ENCODE results near the gene TNFAIP2.

TNFAIP2 gene

GRCh38 chr14:103094406-103095209 is 28.7 kb upstream of the TNFAIP2 start, which contains the start of gene EXOC3L4:
EXOC3L4 (plus strand) TSS chr14:103094725; CDS start chr14:103100220, 5,495 bp downstream.
- no peak for DNase-seq

GRCh38 chr14:103095210-103095778 is 28.0 kb upstream of the TNFAIP2 start:
- no peak for DNase-seq

GRCh38 chr14:103096387-103096786 is 26.9 kb upstream of the TNFAIP2 start:
- no peak for DNase-seq

- no peak for DNase-seq
Observed at GRCh38 chr14:103097244-103097993, 25.8 kb upstream of the TNFAIP2 start.

- no peak for DNase-seq
Observed at GRCh38 chr14:103097994-103098957, 25.0 kb upstream of the TNFAIP2 start.

GRCh38 chr14:103099081-103099732 is 24.1 kb upstream of the TNFAIP2 start:
- DNase-seq, result no peak

- no peak for DNase-seq
Observed at GRCh38 chr14:103099733-103100280, 23.5 kb upstream of the TNFAIP2 start.

- no peak for DNase-seq
Observed at GRCh38 chr14:103100281-103101121, 22.8 kb upstream of the TNFAIP2 start.

GRCh38 chr14:103101257-103101962 is 21.9 kb upstream of the TNFAIP2 start:
- DNase-seq, result no peak

- no peak for DNase-seq
Observed at GRCh38 chr14:103101963-103102688, 21.1 kb upstream of the TNFAIP2 start.

- no peak for DNase-seq
Observed at GRCh38 chr14:103102689-103103260, 20.5 kb upstream of the TNFAIP2 start.

- DNase-seq, result no peak
Observed at GRCh38 chr14:103103461-103104388, 19.5 kb upstream of the TNFAIP2 start.

- DNase-seq, result no peak
Observed at GRCh38 chr14:103104389-103104653, 18.9 kb upstream of the TNFAIP2 start.

- peak; percentile 62 for DNase-seq
Observed at GRCh38 chr14:103104654-103105452, 18.4 kb upstream of the TNFAIP2 start.

GRCh38 chr14:103105580-103106150 is 17.6 kb upstream of the TNFAIP2 start:
- no peak for DNase-seq

- no peak for DNase-seq
Observed at GRCh38 chr14:103107455-103107854, 15.8 kb upstream of the TNFAIP2 start.
